ENCODE data around the gene SMCR8. TPM values are rescaled to one million over a fixed set of nuclear protein-coding genes. Genes with fewer than 3 reads are reported as not detected.

The SMCR8 gene
- total RNA-seq, 1 experiment from 2014 or later = 14.7 TPM

DNA sequence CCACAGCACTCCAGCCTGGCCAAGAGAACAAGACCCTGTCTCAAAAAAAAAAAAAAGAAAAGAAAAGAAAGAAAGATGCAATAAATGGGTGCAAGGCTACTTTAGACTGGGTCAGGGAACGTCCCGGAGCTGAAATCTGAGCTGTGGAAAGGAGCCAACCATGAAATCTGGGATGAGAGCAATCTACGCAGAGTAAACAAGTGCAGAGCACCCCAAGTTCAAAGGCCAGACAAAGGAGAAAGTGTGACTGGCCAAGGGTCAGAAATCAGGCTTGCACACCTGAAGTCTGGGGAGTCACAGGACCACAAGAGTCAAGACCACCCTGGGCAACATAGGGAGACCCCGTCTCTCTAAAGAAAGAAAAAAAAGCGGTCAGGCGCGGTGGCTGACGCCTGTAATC lies 45.4 kb downstream of the SMCR8 start:
- no peak for DNase-seq (ENCODE audit: low read depth)

GRCh38 chr17:18361837-18362697 lies 47.0 kb downstream of the SMCR8 start:
- DNase-seq (ENCODE audit: low read depth) = no peak

- peak; percentile 77 for DNase-seq (ENCODE audit: low read depth)
Observed at GRCh38 chr17:18362698-18363100, 47.6 kb downstream of the SMCR8 start.

DNA sequence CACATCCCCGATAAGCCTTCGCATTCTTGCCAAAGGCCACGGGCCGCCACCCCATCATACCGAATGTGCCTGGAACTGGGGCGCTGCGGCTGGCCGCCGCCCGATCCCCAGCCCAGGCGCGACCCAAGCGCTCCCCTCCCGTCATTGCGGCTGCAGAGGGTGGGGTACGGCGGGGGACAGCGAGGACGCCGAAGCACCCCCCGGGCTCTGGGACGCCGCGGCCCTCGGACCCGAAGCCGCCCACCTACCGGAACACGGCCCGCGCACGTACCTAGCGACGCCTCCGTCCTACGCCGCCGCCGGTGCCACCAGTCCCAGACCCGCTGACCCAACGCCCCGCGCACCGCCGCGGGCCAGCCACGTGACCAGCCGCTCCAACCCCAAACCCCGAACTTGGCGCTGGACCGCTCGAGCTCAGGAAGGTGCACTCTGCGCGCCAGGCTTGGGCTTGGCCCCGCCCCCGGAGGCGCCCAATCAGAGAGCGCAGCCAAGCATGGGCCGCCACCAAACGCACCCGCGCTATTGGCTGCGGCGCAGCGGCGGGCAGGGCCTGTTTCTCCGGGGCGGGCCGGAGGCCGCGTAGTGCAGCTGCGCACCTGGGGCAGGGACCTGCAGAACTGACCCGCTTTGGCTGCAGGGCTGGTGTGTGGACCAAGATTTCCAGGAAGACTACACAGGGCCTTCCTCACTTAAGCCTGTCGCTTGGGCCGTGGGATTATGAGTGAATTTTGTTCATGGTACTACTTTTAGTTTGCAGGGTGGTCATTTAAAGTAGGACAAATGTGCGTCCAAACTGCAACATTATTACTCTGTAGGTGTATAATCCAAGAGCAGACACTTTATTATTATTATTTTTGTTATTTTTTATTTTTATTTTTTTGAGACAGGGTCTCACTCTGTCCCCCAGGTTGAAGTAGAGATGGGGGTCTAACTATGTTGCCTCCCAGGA lies 48.3 kb downstream of the SMCR8 start, which contains the start of gene SHMT1:
SHMT1 (minus strand) TSS at position 450 of the 949 bp plus-strand sequence. CDS start 7,569 bp downstream, outside the sequence.
- peak; percentile 94 for DNase-seq (ENCODE audit: low read depth)

DNA sequence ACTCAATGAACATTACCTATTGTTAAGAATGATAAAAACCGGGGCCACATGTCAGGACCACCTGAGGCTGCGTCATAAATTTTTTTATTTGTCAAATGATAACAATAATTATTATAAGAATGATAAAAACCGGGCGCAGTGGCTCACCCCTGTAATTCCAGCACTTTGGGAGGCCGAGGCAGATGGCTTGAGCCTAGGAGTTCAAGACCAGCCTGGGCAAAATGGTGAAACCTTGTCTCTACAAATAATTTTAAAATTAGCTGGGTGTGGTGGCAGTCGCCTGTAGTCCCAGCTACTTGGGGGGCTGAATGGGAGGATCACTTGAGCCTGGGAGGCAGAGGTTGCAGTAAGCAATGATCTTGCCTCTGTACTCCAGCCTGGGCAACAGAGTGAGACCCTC lies 49.1 kb downstream of the SMCR8 start:
- DNase-seq (ENCODE audit: low read depth) = no peak

DNA sequence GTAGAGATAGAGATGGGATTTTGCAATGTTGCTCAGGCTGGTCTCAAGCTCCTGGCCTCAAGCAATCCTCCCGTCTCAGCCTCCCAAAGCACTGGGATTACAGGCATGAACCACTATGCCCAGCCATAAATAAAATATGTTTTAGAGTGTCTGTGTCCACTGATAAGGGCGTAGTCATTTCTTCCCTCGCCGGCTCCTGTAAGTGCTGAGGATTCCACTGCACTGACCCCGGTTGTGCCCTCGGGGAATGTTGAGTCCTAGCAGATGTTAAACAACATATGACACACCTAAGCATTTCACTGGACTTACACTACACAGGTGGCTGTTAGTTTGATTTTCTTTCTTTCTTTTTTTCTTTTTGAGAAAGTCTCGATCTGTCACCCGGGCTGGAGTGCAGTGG lies 53.9 kb downstream of the SMCR8 start:
- peak; percentile 62 for DNase-seq (ENCODE audit: low read depth)

GRCh38 chr17:18370761-18371160 lies 55.7 kb downstream of the SMCR8 start:
- no peak for DNase-seq (ENCODE audit: low read depth)

GRCh38 chr17:18371455-18371854 lies 56.4 kb downstream of the SMCR8 start:
- peak; percentile 37 for DNase-seq (ENCODE audit: low read depth)

DNA sequence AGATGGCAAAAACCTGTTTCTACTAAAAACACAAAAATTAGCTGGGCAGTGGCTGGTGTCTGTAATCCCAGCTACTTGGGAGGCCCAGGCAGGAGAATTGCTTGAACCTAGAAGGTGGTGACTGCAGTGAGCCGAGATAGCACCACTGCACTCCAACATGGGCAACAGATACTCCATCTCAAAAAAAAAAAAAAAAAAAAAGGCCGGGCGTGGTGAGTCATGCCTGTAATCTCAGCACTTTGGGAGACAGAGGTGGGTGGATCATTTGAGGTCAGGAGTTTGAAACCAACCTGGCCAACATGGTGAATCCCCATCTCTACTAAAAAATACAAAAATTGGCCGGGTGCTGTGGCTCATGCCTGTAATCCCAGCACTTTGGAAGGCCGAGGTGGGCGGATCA lies 58.1 kb downstream of the SMCR8 start:
- peak; percentile 38 for DNase-seq (ENCODE audit: low read depth)

GRCh38 chr17:18374216-18374615 lies 59.1 kb downstream of the SMCR8 start:
- no peak for DNase-seq (ENCODE audit: low read depth)

Other genes with a start within 250 kb of the SMCR8 start
- 40.6 and 41.3 TPM in 2 replicates for gene DRG2, start 227.3 kb upstream of the SMCR8 start, total RNA-seq (2014; rRNA removed; shearing (Covaris generic))
- gene MYO15A, start 206.5 kb upstream of the SMCR8 start, total RNA-seq (2014; rRNA removed; shearing (Covaris generic)) = not detected in 2 replicates
- 94.3 and 141 TPM in 2 replicates for gene ALKBH5, start 131.5 kb upstream of the SMCR8 start, total RNA-seq (2014; rRNA removed; shearing (Covaris generic))
- gene LLGL1, start 89.7 kb upstream of the SMCR8 start, total RNA-seq (2014; rRNA removed; shearing (Covaris generic)) = 24.3 and 38.0 TPM in 2 replicates
- gene FLII, start 56.6 kb upstream of the SMCR8 start, total RNA-seq (2014; rRNA removed; shearing (Covaris generic)) = 180 and 214 TPM in 2 replicates
- gene MIEF2, start 54.6 kb upstream of the SMCR8 start, total RNA-seq (2014; rRNA removed; shearing (Covaris generic)) = 13.3 and 26.4 TPM in 2 replicates
- gene TOP3A, start 299 bp upstream of the SMCR8 start, total RNA-seq (2014; rRNA removed; shearing (Covaris generic)) = 25.2 and 49.2 TPM in 2 replicates
- 43.2 and 50.8 TPM in 2 replicates for gene SHMT1, start 48.3 kb downstream of the SMCR8 start, total RNA-seq (2014; rRNA removed; shearing (Covaris generic))
- gene EVPLL, start 62.5 kb downstream of the SMCR8 start, total RNA-seq (2014; rRNA removed; shearing (Covaris generic)) = not detected in 2 replicates
- 0.07 TPM in 1 of 2 replicates, not detected in the other for gene LGALS9C, start 161.5 kb downstream of the SMCR8 start, total RNA-seq (2014; rRNA removed; shearing (Covaris generic))

Measured in M059J (cell line).